ENCODE results near the gene EOLA2. TPM values are rescaled to one million over a fixed set of nuclear protein-coding genes. Genes with fewer than 3 reads are reported as not detected.

EOLA2 gene
- polyA plus RNA-seq, 1 donor from 2014 or later: 21.7 TPM

GRCh38 chrX:149909324-149910177, 28.7 kb downstream of the EOLA2 start:
- no peak overlapping the region for H3K27ac ChIP-seq (ENCODE audit: low read length)
- no peaks in the 10 kb centered on the region for H3K9me2 ChIP-seq (ENCODE audit: insufficient read depth, low read length)
- H3K9ac ChIP-seq (ENCODE audit: low read length): no peak overlapping the region
- no peaks in the 10 kb centered on the region for H3F3A ChIP-seq (ENCODE audit: insufficient read depth, low read length, poor library complexity, severe bottlenecking)
- H3K4me2 ChIP-seq (ENCODE audit: low read length): no peak overlapping the region
- H4K20me1 ChIP-seq (ENCODE audit: insufficient read depth): no peaks in the 10 kb centered on the region
- no peaks in the 10 kb centered on the region for H3K36me3 ChIP-seq (ENCODE audit: insufficient read depth, low read length)
- no peak overlapping the region for H3K4me3 ChIP-seq (ENCODE audit: low read length)
- no peaks in the 10 kb centered on the region for H3K79me2 ChIP-seq (replicated peaks; ENCODE audit: insufficient read depth, low read length)
- H2AFZ ChIP-seq (ENCODE audit: low read depth, low read length): no peak overlapping the region
- H3K9me3 ChIP-seq (ENCODE audit: low read length): no peaks in the 10 kb centered on the region
- no peaks in the 10 kb centered on the region for H3K27me3 ChIP-seq (ENCODE audit: insufficient read depth, low read depth, low read length)
- no peak for TF ChIP-seq CTCF (IDR thresholded peaks at IDR 0.05; ENCODE audit: poor library complexity, severe bottlenecking)

- Histone ChIP-seq H3K36me3 (ENCODE audit: insufficient read depth, low read length) (no peaks in the 10 kb centered on the region), H2AFZ (ENCODE audit: low read depth, low read length) (no peak overlapping the region), H3F3A (ENCODE audit: insufficient read depth, low read length, poor library complexity, severe bottlenecking) (no peaks in the 10 kb centered on the region), H3K27me3 (ENCODE audit: insufficient read depth, low read depth, low read length) (no peaks in the 10 kb centered on the region), H3K9ac (ENCODE audit: low read length) (no peak overlapping the region), H3K4me3 (ENCODE audit: low read length) (no peak overlapping the region), H3K27ac (ENCODE audit: low read length) (no peak overlapping the region), H3K9me3 (ENCODE audit: low read length) (no peaks in the 10 kb centered on the region), H3K9me2 (ENCODE audit: insufficient read depth, low read length) (no peaks in the 10 kb centered on the region), H3K79me2 (replicated peaks; ENCODE audit: insufficient read depth, low read length) (no peaks in the 10 kb centered on the region), H3K4me2 (ENCODE audit: low read length) (no peak overlapping the region), H4K20me1 (ENCODE audit: insufficient read depth) (no peaks in the 10 kb centered on the region)
- TF ChIP-seq RAD21 (conservative IDR thresholded peaks at IDR 0.05): no peak
- no peak for TF ChIP-seq CTCF (IDR thresholded peaks at IDR 0.05; ENCODE audit: poor library complexity, severe bottlenecking)
- no peak for TF ChIP-seq EZH2 (IDR thresholded peaks at IDR 0.05; ENCODE audit: borderline replicate concordance, insufficient read depth, low read length, poor library complexity, severe bottlenecking)
- no peak for TF ChIP-seq TAF1 (IDR thresholded peaks at IDR 0.05; ENCODE audit: low read depth)
- no peak for TF ChIP-seq SMC3 (conservative IDR thresholded peaks at IDR 0.05; ENCODE audit: poor library complexity)
- no peak for TF ChIP-seq POLR2AphosphoS5 (IDR thresholded peaks at IDR 0.05)
- TF ChIP-seq REST (IDR thresholded peaks at IDR 0.05; ENCODE audit: borderline replicate concordance): no peak
- TF ChIP-seq EP300 (conservative IDR thresholded peaks at IDR 0.05; ENCODE audit: poor library complexity, severe bottlenecking): no peak
- TF ChIP-seq MXI1 (conservative IDR thresholded peaks at IDR 0.05; ENCODE audit: poor library complexity, severe bottlenecking): no peak
Measured at GRCh38 chrX:149908727-149909126, 29.6 kb downstream of the EOLA2 start.
